ENCODE data around the gene SLA2. TPM values are rescaled to one million over a fixed set of nuclear protein-coding genes. Genes with fewer than 3 reads are reported as not detected.

The SLA2 gene, protein sequence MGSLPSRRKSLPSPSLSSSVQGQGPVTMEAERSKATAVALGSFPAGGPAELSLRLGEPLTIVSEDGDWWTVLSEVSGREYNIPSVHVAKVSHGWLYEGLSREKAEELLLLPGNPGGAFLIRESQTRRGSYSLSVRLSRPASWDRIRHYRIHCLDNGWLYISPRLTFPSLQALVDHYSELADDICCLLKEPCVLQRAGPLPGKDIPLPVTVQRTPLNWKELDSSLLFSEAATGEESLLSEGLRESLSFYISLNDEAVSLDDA
- total RNA-seq: 10 to 100 TPM; 65.7 to 65.9 TPM

DNA sequence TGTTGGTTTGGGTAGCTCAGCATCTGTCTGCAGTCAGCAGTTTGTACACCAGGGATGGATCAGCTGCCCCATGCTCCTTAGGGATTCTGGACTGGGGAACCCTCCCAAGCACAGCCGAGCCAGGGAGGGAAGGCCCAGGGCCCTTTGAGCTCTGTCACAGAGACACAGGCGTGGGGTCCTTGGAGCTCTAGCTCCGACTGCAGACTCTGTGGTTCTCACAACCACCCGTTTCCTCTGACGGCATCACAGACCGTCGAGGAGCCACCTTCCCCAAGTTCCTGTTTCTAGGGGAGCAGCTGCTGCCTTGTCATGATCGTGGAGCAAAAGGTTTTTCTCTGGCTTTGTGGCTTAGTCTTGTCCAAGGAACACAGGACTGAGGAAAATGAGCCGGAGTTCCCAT lies at the start of gene SLA2:
Gene SLA2 (minus strand): TSS at position 199 of the 400 bp plus-strand sequence. CDS start 4,861 bp downstream, outside the sequence.

DNA sequence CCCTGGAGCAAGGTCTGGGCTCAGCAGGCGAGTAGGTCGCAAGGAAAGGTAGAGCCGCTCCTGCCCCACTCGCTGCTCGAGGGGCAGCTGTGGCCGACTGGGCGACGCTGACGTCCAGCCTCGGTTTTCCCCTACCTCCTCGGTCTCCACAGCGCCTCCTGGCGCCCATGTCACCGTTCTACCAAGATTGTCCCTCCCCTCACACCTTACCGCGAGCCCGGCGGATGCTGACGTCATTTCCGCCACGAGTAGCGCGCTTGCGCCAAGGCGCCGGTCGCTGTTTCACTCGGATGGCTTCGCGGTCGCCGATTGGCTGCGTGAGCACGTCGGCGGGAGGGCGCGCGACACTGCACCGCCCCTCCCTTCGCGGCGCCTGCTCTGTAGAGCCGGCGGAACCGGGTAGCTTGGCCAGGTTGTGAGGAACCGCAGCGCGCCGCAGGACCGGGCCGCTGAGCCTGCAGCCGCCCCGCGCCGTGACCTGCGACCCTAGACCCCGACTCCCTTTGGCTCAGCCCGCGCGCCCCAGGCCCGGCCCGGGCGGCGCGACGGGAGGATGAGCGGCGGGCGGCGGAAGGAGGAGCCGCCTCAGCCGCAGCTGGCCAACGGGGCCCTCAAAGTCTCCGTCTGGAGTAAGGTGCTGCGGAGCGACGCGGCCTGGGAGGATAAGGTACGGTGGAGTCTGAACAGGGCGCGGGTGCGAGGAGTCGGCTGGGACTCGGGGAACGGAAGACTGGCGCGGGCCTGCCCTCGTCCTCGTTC lies 40.4 kb downstream of the SLA2 start, which contains the start of gene RAB5IF:
Gene RAB5IF (plus strand): TSS at position 381 of the 759 bp plus-strand sequence. CDS start 173 bp downstream, at position 554.

DNA sequence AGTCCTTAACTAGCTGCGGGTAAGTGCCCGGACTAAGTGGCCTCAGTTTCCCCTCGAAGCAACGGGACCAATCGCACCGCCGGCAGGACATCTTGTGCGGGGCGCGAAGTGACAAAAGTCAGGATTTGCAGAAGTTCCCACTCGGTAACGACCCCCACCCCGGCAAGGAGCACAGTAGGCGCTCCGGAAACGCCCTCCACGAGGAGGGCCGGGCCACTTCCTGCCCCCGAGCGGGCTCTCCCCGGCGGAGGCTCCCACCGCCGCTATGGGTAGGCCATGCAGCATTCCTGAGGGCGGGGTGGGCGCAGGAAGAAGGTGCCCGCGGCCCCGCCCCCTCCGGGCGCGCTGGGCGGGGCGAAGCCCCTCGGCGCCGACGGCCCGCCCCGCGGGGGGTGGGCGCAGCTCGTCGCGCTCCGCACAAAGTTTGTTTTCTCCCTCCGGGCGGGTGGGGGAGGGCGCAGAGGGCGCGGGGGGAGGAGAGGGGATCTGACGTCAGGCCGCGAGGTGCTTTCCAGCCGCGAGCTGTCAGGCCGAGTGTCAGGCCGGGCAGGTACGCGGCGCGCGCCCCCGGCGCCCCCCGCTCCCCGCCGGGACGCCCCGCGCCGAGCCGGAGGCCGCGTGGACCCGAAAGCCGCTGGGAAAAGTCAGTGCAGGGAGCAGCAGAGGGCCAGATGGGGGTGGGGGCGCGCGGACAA lies 72.7 kb downstream of the SLA2 start, which contains the start of gene TGIF2:
Gene TGIF2 (plus strand): TSS at position 495 of the 695 bp plus-strand sequence. CDS start 5,178 bp downstream, outside the sequence.

Other genes with a start within 250 kb of the SLA2 start
- gene MYL9, start 104.7 kb downstream of the SLA2 start, total RNA-seq: under 1 TPM in 1 of 2 experiments, not detected in 1; 0.14 TPM
- gene TGIF2, start 72.6 kb downstream of the SLA2 start, total RNA-seq: 10 to 100 TPM; 27.1 to 28.6 TPM
- 10 to 100 TPM; 75.7 to 80.4 TPM for gene RAB5IF, start 40.4 kb downstream of the SLA2 start, total RNA-seq
- gene NDRG3, start 99.9 kb upstream of the SLA2 start, total RNA-seq: 10 to 100 TPM; 31.0 to 31.3 TPM
- 10 to 100 TPM; 24.3 to 25.2 TPM for gene DSN1, start 127.6 kb upstream of the SLA2 start, total RNA-seq
- gene TLDC2, start 229.9 kb upstream of the SLA2 start, total RNA-seq: not detected